PFSK-1 (cell line): Measurements from ENCODE around the gene GRIFIN. TPM values are rescaled to one million over a fixed set of nuclear protein-coding genes. Genes with fewer than 3 reads are reported as not detected.

Source experiments
- FOXP2 ChIP-seq: optimal IDR thresholded peaks from 2 replicates; pipeline ENCODE3; 2011; ENCODE audit warnings: borderline replicate concordance, control low read depth, inconsistent platforms; ENCODE audit not compliant: insufficient read depth; ENCODE audit errors: extremely low read length, extremely low read depth
- POLR2AphosphoS5 ChIP-seq: IDR thresholded peaks from 2 replicates; pipeline ENCODE4 v1.6.1; 2012; ENCODE audit warnings: low read depth, mild to moderate bottlenecking, control low read depth, low read length, moderate library complexity
- SIN3A ChIP-seq: IDR thresholded peaks from 2 replicates; pipeline ENCODE4 v1.6.1; 2012; ENCODE audit warnings: mild to moderate bottlenecking, low read length, moderate library complexity, borderline replicate concordance; ENCODE audit not compliant: insufficient read depth
- TAF1 ChIP-seq: IDR thresholded peaks from 2 replicates; pipeline ENCODE4 v1.6.1; 2012; ENCODE audit warnings: low read length, control low read depth, borderline replicate concordance; ENCODE audit not compliant: insufficient read depth
- polyA plus RNA-seq: library from polyadenylated mRNA; unstranded; fragments of >200 nt; gene quantifications from one replicate; pipeline ENCODE4 v1.2.1, GENCODE V29; 2012; ENCODE audit warnings: low read depth, missing spikeins; ENCODE audit not compliant: insufficient read length
- TF ChIP-seq, protein P1 (sequence below), 2 experiments: IDR thresholded peaks; 2 replicates each; pipeline versions ENCODE4 v1.6.1 to v1.8.0; 2011 to 2012; ENCODE audit warnings: low read depth in 2 of 2, low read length in 2 of 2, control low read depth in 1 of 2, inconsistent platforms in 1 of 2, mild to moderate bottlenecking in 1 of 2, moderate library complexity in 1 of 2; ENCODE audit not compliant: insufficient read depth in 1 of 2

GRIFIN gene, protein sequence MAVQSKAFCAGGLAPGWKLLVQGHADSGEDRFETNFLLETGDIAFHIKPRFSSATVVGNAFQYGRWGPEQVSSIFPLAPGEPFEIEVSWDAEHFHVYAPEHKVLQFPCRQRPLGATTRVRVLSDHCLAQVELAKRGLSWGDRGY
- not detected for polyA plus RNA-seq

DNA sequence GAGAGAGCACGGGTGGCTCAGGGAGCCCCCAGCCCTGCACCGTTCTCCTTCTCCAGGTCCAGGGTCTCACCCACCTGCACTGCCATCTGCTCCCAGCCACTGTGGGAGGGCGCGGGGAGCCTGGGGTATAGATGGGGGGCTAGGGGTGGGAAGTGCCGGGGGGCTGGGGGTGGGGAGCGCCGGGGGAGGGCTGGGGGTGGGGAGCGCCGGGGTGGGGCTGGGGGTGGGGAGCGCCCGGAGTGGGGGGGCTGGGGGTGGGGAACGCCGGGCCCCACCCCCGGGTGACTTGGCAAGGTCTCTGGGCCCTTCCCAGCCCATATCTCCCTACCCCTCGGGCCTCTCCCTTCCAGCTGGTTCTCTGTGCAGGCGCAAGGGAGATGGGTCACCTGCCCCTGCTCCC lies at the start of gene GRIFIN:
Gene GRIFIN, minus strand, starts transcription at position 101 of the 400 bp plus-strand sequence. Its CDS starts 15 bp downstream, at position 86.
- TF ChIP-seq TAF1 (no peak), FOXP2 (no peak), SIN3A (no peak), POLR2AphosphoS5 (no peak)
- TF ChIP-seq, protein P1, sequence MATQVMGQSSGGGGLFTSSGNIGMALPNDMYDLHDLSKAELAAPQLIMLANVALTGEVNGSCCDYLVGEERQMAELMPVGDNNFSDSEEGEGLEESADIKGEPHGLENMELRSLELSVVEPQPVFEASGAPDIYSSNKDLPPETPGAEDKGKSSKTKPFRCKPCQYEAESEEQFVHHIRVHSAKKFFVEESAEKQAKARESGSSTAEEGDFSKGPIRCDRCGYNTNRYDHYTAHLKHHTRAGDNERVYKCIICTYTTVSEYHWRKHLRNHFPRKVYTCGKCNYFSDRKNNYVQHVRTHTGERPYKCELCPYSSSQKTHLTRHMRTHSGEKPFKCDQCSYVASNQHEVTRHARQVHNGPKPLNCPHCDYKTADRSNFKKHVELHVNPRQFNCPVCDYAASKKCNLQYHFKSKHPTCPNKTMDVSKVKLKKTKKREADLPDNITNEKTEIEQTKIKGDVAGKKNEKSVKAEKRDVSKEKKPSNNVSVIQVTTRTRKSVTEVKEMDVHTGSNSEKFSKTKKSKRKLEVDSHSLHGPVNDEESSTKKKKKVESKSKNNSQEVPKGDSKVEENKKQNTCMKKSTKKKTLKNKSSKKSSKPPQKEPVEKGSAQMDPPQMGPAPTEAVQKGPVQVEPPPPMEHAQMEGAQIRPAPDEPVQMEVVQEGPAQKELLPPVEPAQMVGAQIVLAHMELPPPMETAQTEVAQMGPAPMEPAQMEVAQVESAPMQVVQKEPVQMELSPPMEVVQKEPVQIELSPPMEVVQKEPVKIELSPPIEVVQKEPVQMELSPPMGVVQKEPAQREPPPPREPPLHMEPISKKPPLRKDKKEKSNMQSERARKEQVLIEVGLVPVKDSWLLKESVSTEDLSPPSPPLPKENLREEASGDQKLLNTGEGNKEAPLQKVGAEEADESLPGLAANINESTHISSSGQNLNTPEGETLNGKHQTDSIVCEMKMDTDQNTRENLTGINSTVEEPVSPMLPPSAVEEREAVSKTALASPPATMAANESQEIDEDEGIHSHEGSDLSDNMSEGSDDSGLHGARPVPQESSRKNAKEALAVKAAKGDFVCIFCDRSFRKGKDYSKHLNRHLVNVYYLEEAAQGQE (IDR thresholded peaks at IDR 0.05; ENCODE audit: insufficient read depth in 1 of 2, low read depth in 2 of 2, low read length in 2 of 2): no peak

DNA sequence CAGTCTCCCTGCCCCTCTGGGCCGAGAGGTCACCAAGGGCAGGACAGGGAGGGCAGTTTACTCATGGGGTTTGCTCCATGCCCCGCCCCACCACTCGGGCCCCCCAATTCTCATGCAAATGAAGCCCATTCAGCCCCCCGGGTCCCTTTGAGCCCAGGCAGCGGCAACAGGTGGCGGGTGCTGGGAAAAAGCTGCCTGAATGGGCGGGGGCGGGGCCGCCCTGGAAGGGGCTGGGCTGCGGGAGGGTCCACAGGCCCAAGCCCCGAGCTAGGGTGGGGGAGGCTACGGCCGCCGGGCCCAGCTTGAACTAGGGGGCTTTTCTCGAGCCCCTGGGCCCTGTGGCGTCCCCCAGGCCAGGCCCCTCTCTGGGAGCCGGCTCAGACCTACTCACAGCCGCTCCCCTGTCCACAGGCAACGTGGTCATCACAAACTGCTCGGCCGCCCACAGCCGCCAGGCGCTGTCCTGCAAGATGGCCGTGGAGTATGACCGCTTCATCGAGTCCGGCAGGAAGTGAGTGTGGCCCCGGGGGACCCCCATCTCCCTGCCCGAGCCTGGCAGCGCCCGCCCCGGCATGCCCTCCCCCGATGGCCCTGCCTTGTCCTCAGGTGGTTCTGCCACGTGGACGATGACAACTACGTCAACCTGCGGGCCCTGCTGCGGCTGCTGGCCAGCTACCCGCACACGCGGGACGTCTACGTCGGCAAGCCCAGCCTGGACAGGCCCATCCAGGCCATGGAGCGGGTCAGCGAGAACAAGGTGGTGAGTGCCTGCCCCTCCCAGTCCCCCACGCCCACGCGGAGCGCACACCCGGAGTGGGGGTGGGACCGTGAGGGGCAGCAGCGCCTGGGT lies 48.8 kb upstream of the GRIFIN start:
- TF ChIP-seq SIN3A (no peak), TAF1 (no peak), FOXP2 (no peak), POLR2AphosphoS5 (no peak)
- TF ChIP-seq, protein P1 (IDR thresholded peaks at IDR 0.05; ENCODE audit: insufficient read depth in 1 of 2, low read depth in 2 of 2, low read length in 2 of 2): no peak

DNA sequence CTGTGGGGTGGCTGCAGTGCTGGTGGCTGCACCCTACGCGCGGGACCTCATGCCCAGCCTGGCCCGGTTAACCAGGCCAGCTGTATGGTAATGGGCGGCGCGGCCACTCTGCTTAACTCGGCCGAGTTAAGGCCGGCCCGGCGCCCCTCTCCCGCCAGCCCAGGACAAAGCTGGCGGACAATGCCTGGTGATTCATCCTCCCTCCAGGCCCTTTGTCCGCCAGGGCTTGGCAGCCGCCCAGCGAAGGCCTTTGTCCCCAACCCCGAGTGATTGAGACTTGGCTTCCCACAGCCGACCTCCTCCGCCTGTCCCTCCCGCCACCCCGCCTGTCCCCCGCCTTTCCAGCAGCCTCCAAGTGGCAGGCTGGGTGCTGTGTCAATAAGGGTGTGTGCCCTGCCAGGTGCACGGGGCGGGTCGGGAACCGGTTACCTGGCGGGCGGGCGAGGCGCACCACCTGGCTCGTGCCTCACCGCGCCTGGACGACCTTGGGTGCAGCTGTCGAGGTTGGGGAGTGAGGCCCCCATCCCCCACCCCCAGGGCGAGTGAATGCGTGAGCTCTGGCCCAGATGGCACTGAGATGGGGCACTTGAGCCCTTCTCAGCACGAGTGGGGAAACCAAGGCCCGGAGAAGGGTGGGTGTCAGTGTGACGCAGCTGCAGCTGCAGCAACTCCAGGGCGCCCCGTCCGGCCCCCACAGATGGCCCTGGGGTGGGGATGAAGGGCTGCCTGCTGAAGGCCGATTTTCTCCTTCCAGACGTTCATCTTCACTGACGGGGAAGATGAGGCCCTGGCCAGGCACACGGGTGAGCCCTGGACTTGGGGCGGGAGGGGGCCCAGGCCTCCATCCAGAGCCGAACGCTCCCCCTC lies 48.0 kb upstream of the GRIFIN start:
- TF ChIP-seq SIN3A: no peak
- no peak for TF ChIP-seq TAF1

DNA sequence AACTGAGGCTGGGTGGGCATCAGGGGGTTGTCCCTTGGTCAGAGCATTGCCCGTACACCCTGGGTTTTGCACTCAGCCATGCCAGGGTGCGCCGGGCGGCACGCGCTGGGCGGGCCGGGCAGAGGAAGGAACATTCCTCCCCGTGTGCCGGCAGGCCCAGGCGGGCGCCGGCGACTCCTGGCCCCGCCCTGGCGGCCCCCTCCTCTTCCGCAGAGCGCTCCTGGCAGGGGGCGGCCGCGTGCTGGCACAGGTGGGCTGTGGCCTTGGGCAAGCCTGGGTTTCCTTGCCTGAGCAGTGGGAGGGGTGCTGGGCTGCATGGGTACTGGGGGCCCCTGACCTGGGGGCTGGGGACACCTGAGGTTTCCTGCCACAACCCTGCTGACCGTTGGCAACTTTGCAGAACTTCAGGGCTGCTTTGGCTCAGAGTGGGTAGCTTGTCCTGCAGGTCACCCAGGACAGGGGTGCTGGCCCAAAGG lies 47.3 kb upstream of the GRIFIN start:
- TF ChIP-seq SIN3A: no peak
- TF ChIP-seq, protein P1 (IDR thresholded peaks at IDR 0.05; ENCODE audit: insufficient read depth in 1 of 2, low read depth in 2 of 2, low read length in 2 of 2): no peak
- no peak for TF ChIP-seq TAF1
- no peak for TF ChIP-seq FOXP2
- TF ChIP-seq POLR2AphosphoS5: no peak

DNA sequence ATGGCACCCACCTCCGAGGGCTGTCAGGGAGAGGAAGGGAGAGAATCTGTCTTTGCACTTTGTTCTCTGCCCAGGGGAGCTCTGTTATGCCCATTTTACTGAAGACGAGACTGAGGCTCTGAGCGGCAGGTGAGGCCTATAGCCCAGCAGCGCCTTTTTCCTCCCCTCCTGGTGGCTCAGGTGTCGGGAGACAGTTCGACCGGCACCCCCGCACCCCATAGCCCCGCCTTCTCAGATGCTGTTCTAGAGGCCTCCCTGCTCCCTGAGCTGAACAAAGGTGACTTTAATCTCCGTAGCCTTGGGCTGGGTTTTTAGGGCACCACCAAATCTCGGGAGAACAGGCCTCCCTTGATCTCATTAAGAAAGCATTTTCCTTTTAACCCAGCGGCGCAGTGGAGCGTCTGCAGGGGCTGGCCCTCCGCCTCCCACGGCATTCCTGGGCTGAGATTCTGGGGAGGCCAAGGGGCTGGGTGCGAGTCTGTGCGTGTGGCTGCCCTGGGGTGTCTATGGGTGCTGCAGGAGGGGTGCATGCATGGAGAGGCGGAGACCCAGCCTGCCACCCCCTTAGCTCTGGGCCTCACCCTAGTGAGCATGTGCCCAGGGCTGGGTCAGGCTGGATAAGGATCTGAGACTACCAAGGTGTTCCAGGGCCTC lies 46.7 kb upstream of the GRIFIN start:
- no peak for TF ChIP-seq TAF1
